Measurements from ENCODE around the gene HTT-AS.
A peak's percentile ranks its signal among the peaks of the same experiment; 100 is the strongest.

Gene HTT-AS

DNA sequence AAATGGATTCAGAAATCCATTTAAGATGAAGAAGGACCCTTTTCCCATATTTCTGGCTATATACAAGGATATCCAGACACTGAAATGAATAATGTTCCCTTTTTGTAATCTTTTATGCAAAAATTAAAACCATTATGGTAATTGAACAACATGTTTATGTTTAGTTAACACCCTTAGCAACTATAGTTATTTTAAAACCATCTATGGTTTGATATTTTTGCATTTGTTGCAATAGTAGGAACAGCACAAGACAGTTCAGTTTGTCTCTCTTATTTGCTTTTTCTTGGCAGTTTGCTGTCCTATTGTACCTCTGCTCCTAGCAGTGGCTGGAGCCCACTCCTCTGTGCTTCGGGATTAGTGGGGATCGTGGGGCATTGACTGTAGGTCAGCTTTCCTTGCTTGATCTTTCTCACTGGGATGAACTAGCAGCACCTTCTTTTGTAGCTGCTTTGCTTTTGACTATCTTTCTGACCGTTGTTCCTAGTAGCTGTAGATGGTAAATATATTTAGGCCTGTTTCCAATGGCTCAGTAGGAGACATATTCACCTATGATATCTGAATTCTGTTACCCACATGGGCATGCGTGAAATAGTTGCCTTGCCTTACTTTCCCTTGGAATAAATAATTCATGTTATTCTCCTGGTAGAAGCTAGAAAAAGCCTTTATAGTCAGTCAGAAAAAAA, 12.9 kb upstream of the HTT-AS start:
- no peak for DNase-seq (ENCODE audit: low spot score)

DNA sequence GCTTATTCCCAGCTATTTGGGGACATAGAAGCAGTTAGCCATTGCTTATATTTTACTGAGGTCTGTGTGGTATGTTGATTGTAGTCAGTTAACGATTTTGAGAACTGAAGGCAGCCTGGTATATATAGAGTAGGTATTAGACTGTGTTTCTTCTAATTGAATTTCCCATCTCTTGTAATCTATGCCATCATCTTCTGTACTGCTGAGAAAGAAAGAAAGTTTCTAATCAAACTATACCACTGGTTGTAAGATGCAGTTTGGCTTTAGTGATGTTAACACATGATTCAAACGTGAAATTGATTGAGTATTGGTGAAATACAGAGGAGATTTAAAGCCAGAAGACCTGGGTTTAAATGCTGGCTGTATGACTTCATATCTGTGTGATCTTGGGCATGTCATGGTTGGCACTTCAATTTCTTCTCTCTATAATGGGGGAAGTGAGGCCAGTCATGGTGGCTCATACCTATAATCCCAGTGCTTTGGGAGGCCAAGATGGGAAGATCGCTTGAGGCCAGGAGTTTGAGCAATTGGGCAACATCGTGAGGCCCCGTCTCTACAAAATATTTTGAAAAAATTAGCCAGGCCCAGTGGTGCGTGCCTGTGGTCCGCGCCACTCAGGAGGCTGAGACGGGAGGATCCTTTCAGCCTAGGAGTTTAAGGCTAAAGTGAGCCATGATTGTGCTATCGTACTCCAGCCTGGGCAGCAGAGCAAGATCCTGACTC, 11.8 kb upstream of the HTT-AS start:
- no peak for DNase-seq (ENCODE audit: low spot score)

DNA sequence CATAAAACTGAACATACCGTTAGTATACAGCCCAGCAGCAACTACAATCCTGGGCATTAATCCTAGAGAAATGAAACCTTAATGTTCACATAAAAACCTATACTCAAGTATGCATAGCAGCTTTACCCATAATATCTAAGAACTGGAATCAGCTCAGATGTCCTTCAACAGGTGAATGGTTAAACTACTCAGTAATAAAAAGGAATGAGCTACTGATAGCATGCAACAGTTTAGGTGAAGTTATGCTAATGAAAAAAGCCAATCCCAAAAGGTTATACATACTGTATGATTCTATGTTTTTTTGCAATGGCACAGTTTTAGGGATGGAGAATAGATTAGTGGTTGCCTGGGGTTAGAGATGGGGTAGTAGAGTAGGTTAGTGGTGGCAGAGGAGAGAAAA, 9.4 kb upstream of the HTT-AS start:
- DNase-seq (ENCODE audit: low spot score) = no peak

DNA sequence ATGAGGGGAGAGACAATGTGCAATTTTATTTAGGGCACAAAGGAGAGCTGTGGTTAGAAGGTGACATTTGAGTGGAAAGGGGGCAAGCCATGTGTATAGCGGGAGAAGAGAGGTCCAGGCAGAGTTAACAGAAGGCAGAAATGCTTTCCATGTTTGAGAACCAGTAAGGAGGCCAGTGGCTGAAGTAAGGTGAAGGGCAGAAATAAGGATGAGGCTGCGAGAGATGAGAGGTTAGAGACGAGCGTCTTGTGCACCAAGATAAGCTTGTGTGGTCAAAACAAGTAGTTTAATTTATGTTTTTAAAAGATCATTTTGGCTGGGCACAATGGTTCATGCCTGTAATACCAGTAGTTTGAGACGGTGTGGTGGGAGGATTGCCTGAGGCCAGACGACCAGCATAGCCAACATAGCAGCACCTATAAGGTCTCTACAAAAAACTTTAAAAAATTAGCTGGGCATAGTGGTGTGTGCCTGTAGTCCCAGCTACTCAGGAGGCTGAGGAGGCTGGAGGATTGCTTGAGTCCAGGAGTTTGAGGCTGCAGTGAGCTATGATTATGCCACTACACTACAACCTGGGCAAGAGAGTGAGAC, 8.7 kb upstream of the HTT-AS start:
- DNase-seq (ENCODE audit: low spot score) = no peak

DNA sequence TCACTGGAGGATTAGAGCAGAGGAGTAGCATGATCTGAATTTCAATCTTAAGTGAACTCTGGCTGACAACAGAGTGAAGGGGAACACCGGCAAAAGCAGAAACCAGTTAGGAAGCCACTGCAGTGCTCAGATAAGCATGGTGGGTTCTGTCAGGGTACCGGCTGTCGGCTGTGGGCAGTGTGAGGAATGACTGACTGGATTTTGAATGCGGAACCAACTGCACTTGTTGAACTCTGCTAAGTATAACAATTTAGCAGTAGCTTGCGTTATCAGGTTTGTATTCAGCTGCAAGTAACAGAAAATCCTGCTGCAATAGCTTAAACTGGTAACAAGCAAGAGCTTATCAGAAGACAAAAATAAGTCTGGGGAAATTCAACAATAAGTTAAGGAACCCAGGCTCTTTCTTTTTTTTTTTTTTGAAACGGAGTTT, 5.4 kb upstream of the HTT-AS start:
- no peak for DNase-seq (ENCODE audit: low spot score)

DNA sequence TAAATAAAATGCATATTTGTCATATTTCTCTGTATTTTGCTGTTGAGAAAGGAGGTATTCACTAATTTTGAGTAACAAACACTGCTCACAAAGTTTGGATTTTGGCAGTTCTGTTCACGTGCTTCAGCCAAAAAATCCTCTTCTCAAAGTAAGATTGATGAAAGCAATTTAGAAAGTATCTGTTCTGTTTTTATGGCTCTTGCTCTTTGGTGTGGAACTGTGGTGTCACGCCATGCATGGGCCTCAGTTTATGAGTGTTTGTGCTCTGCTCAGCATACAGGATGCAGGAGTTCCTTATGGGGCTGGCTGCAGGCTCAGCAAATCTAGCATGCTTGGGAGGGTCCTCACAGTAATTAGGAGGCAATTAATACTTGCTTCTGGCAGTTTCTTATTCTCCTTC, 3.5 kb upstream of the HTT-AS start:
- no peak for DNase-seq (ENCODE audit: low spot score)

DNA sequence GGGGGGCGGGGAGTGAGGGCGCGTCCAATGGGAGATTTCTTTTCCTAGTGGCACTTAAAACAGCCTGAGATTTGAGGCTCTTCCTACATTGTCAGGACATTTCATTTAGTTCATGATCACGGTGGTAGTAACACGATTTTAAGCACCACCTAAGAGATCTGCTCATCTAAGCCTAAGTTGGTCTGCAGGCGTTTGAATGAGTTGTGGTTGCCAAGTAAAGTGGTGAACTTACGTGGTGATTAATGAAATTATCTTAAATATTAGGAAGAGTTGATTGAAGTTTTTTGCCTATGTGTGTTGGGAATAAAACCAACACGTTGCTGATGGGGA, 1.3 kb upstream of the HTT-AS start:
- DNase-seq (ENCODE audit: low spot score) = no peak

DNA sequence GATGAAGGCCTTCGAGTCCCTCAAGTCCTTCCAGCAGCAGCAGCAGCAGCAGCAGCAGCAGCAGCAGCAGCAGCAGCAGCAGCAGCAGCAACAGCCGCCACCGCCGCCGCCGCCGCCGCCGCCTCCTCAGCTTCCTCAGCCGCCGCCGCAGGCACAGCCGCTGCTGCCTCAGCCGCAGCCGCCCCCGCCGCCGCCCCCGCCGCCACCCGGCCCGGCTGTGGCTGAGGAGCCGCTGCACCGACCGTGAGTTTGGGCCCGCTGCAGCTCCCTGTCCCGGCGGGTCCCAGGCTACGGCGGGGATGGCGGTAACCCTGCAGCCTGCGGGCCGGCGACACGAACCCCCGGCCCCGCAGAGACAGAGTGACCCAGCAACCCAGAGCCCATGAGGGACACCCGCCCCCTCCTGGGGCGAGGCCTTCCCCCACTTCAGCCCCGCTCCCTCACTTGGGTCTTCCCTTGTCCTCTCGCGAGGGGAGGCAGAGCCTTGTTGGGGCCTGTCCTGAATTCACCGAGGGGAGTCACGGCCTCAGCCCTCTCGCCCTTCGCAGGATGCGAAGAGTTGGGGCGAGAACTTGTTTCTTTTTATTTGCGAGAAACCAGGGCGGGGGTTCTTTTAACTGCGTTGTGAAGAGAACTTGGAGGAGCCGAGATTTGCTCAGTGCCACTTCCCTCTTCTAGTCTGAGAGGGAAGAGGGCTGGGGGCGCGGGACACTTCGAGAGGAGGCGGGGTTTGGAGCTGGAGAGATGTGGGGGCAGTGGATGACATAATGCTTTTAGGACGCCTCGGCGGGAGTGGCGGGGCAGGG, 711 bp upstream of the HTT-AS start:
- DNase-seq (ENCODE audit: low spot score) = peak; percentile 56

DNA sequence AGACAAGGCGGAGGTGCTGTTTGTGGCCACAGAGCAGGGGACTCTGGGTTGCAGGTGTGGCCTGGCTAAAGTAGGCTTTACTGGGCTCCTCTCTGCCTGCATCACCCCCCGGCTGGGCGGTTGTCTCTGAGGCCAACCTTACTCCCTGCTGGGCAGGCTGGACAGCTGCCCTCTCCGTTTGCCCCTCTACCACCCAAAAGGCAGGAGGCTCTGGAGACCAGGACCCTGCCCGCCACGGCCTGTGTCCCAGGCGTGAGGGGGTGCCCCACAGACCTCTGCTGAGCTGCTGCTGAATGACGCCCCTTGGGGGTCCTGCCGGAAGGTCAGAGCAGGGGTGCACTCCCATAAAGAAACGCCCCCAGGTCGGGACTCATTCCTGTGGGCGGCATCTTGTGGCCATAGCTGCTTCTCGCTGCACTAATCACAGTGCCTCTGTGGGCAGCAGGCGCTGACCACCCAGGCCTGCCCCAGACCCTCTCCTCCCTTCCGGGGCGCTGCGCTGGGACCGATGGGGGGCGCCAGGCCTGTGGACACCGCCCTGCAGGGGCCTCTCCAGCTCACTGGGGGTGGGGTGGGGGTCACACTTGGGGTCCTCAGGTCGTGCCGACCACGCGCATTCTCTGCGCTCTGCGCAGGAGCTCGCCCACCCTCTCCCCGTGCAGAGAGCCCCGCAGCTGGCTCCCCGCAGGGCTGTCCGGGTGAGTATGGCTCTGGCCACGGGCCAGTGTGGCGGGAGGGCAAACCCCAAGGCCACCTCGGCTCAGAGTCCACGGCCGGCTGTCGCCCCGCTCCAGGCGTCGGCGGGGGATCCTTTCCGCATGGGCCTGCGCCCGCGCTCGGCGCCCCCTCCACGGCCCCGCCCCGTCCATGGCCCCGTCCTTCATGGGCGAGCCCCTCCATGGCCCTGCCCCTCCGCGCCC, 920 bp downstream of the HTT-AS start:
- DNase-seq (ENCODE audit: low spot score) = no peak

DNA sequence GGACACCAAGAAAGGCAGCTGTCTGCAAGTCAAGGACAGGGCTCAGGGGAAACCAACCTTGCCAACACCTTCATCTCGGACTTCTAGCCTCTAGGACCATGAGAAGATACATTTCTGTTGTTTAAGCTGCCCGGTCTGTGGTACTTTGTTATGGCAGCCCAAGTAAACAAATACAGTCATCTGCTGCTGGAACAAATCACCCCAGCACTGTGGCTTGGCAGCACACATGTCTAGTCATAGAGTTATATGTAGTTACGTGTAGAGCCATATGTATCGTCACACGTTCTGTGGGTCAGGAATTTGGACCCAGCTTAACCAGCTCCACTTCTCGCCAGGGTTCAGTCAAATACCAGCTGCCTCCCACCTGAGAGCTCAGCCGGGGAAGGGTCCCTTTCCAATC, 2.5 kb downstream of the HTT-AS start:
- no peak for DNase-seq (ENCODE audit: low spot score)

DNA sequence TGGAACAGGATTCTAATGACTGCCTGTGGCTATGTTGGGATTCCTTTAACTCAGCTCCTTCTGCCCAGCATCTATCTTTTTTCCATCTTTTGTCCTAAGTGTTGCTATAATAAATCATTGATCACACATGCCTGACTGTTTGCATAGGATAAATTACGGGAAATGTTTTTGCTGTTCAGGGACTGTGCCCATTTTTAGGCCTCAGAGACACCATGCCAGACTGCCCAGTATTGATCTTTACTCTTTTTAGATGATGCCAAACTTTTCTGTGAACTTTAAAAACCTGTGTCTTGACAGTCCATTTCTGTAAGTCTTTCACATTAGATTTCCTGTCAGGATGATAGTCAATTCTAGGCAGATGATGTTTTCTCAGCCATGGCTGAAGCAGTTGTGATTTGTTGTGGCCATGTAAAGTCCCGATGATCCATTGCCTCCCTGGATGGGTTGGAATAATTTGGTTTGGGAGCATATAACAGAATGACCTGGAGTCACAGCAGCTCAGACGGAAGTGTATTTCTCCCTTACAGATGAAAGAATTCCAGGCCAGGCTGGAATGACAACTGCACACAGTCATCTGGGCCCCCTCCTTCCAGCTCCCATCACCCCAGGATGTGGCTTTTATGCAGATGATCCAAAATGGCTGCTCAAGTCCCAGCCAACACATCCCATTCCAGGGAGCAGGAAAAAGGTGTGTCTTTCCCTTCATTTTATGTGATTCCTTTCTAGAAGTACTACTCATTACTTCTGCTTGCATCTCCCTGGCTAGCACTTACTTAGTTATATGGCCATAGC, 3.4 kb downstream of the HTT-AS start:
- no peak for DNase-seq (ENCODE audit: low spot score)

DNA sequence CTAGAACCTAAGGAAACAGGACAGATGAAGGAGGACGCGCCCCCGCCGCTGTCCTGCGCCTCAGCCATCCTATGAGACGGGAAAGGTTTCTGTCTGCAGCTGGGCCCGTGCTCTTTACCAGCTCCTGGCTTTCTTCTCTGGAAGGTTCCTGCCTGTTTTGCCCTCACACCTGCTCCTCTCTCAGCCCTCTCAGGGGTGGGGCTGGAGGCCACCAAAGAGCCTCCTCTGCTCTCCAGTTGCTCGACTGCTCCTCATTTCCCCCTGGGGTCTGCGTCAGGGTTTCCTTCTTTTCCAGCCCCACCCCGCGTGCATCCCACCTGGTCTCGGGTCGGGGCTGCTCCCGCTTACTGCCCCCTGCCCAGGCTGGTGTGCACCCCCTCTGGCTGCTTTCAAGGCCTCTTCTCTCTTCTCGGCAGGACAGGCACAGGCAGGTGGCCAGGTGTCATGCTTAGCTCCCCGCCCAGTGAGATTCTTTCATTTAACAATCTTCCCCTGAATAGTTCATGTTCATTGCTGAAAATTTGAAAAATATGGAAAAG, 4.6 kb downstream of the HTT-AS start:
- DNase-seq (ENCODE audit: low spot score) = no peak

DNA sequence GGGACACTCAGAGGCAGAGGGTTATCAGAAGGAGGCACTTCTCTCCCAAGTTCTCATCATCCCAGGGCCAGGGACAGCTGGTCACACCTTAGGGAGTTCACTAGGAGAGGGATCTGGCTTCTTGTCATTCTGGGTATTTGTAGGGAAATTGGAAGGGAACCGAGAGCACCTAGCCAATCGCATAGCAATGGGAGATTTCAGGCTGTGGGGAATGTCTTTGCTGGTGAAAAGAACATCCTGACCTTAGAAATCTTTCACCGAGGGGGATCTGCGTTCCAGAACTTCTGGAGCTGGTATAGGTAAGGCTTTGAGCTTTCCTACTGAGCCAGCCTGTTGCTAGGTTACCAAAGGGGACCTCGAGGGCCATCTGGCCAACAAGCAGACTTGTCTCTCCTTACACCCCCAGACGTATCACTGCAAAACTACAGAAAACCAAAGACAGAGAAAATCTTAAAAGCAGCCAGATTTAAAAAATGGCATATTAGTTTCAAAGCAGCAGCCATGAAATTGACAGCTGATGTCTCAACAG, 6.8 kb downstream of the HTT-AS start:
- DNase-seq (ENCODE audit: low spot score) = no peak

DNA sequence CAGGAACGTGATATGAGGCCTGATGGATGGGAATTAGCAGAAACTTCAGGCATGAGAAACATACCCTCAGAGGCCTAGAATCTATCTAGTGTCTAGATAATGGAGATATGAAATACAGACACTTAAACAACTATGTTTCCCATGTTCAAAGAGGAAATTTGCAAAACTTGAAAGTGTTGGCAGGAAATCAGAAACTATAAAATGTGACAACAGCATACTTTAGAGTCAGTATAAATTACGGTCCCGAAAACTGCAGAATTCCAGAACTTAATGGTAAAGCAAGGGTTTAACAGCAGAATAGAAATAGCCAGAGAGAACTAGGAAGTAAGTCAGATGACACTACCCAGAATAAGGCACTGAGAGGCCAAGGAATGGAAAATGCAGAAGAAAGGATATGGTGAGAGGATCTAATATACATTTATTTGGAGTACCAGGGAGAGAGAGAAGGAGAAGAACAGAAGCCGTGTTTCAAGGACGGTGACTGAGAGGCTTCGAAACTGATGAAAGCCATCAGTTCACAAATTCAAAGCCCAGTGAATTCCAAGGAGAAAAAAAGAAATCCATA, 7.4 kb downstream of the HTT-AS start:
- DNase-seq (ENCODE audit: low spot score) = no peak

DNA sequence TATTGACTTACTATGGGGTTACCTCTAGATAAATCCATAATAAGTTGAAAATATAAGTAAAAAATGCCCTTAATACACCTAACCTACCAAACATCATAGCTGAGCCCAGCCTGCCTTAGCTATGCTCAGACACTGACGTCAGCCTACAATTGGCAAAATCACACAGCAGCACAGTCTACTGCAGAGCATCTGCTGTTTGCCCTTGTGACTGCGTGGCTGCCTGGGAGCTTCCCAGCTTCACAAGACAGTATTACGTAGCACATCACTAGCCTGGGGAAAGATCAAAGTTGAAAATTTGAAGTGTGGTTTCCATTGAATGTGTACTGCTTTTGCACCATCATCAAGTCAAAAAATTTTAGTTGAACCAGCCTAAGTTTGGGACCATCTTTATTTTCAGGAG, 8.8 kb downstream of the HTT-AS start:
- DNase-seq (ENCODE audit: low spot score) = no peak

DNA sequence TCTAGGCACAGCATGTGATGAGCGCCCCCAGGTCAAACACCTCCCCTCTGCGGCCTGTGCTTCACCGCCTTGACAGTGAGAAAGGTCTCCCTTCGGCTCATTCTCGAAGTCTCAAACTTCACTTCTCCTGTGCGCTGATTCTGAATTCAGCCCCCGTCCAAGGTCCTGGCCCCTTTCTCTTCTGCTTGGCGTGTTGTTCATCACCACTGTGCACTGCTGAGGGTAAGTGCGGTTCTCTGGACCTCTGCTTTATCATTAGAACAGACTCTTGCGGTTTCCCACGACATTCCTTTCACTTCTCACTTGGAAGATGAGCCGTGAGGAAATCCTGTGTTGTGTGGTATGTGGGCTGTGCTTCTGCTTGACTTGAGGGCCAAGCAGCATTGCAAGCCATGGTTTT, 11.9 kb downstream of the HTT-AS start:
- no peak for DNase-seq (ENCODE audit: low spot score)

DNA sequence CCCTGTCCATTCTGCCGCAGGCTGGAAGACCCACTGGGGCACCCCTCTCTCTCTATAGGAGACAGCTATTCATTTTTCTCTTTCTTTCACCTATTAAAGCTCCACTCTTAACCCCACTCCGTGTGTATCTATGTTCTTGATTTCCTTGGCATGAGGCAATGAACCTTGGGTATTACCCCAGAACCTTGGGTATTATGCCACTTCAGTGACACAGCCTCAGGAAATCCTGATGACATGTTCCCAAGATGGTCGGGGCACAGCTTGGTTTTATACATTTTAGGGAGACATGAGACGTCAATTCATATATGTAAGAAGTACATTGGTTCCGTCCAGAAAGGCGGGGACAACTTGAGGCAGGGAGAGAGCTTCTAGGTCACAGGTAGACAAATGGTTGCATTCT, 13.4 kb downstream of the HTT-AS start:
- DNase-seq (ENCODE audit: low spot score) = no peak

DNA sequence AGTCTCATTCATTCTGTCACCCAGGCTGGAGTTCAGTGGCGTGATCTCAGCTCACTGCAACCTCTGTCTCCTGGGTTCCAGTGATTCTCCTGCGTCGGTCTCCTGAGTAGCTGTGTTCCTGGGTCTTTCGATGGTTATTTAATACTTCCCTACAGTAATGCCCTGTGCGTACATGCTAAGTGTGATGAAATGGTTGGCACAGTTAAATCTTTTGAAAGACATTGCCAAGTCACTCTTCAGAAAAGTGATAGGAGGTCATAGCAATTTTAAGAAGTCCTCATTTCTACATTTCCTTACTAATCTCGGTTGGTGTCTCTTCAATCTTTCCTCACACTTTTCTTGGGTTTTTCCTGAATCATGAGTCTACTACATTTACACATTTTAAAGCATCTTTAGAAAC, 14.4 kb downstream of the HTT-AS start:
- DNase-seq (ENCODE audit: low spot score) = no peak

DNA sequence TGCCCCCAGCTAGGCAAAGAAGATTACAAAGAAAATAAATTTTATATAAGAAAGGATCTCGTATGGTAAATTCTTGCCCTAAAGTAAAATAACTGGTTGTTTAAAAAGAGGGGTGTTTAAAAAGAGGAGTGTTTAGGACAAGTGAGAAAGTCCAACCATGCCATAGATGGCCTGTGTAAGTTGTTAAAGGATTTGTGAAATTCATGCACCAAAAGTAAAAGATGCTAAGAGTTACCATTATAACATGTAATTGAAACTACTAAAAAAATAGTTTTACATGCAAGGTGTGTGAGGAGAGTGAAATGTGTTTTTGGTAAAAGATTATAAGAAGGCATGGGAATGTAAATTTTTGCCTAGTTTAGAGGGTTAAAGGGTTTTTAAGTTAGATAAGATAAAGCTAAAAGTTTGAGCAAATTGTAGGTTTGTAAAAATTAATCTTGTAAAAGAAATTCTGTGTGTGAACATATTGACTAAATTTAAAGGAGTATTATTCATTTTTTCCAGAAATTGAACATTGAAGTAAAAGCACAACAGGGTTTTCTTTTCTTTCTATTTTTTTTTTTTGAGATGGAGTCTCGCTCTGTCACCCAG, 20.1 kb downstream of the HTT-AS start:
- no peak for DNase-seq (ENCODE audit: low spot score)
